PC-3 (cell line): Measurements from ENCODE around the gene ASPRV1. TPM values are rescaled to one million over a fixed set of nuclear protein-coding genes. Genes with fewer than 3 reads are reported as not detected.
"Not testable (repeated sequence)": the region's sequence is repeated elsewhere in the genome, so short reads cannot be mapped to it uniquely, and the experiment has no call there.

Experiments
- ATAC-seq: fragments of 200-7000 bp; cut with Tn5 transposase; 2 replicates; pipeline ENCODE4 v1.9.1; 2020; ENCODE audit warnings: mild to moderate bottlenecking, moderate library complexity
- BruUV-seq: library from RNA; stranded (reverse); fragments of 400-500 nt; replicated peaks from 2 replicates; lab custom pipeline; 2021; lab: Mats Ljungman, UMichigan
- CTCF ChIA-PET: fragments of 300-600 bp; sonication (Branson Sonifier 250); formaldehyde crosslinking; loops from one replicate; lab custom pipeline; 2022; ENCODE audit warnings: antibody characterized with exemption; lab: Charles Lee
- POLR2A ChIA-PET: fragments of 300-600 bp; sonication (Branson Sonifier 250); formaldehyde crosslinking; loops from one replicate; lab custom pipeline; 2022; ENCODE audit warnings: antibody characterized with exemption; ENCODE audit not compliant: unreplicated experiment; lab: Charles Lee
- DNase-seq: peaks from one replicate; pipeline ENCODE4 v3.0.0-alpha.2; 2015
- H2AFZ ChIP-seq: fragments of 300-600 bp; sonication (generic); 2 replicates; pipeline ENCODE4 v1.6.0; 2016; ENCODE audit warnings: antibody characterized with exemption, low read length
- H3F3A ChIP-seq: fragments of 300-600 bp; sonication (generic); one replicate; pipeline ENCODE4 v1.6.0; 2017; ENCODE audit warnings: antibody characterized with exemption, low read length, control low read depth, mild to moderate bottlenecking; ENCODE audit not compliant: unreplicated experiment
- H3K27ac ChIP-seq: fragments of 300-600 bp; sonication (generic); 2 replicates; pipeline ENCODE4 v1.5.1; 2016; ENCODE audit warnings: mild to moderate bottlenecking, low read length
- H3K27me3 ChIP-seq: fragments of 300-600 bp; sonication (generic); 2 replicates; pipeline ENCODE4 v1.6.1; 2016; ENCODE audit warnings: low read length, mixed read lengths
- H3K36me3 ChIP-seq: fragments of 300-600 bp; sonication (generic); 2 replicates; pipeline ENCODE4 v1.6.1; 2016; ENCODE audit warnings: low read depth, mixed run types, low read length, mixed read lengths
- H3K4me1 ChIP-seq: fragments of 300-600 bp; sonication (generic); 2 replicates; pipeline ENCODE4 v1.5.1; 2016; ENCODE audit warnings: low read length; ENCODE audit not compliant: insufficient read depth
- H3K4me2 ChIP-seq: fragments of 300-600 bp; sonication (generic); 2 replicates; pipeline ENCODE4 v1.6.0; 2016; ENCODE audit warnings: low read length
- H3K4me3 ChIP-seq: fragments of 300-600 bp; sonication (generic); 2 replicates; pipeline ENCODE4 v1.5.1; 2016; ENCODE audit warnings: mild to moderate bottlenecking, low read length, mixed read lengths
- H3K79me2 ChIP-seq: fragments of 300-600 bp; sonication (generic); 2 replicates; pipeline ENCODE4 v1.6.1; 2017; ENCODE audit warnings: low read length, mixed read lengths
- H3K9ac ChIP-seq: fragments of 300-600 bp; sonication (generic); 2 replicates; pipeline ENCODE4 v1.6.0; 2016; ENCODE audit warnings: mild to moderate bottlenecking, low read length
- H3K9me2 ChIP-seq: fragments of 300-600 bp; sonication (generic); replicated peaks from 2 replicates; pipeline ENCODE4 v1.6.1; 2016; ENCODE audit warnings: mixed run types, low read length, mixed read lengths
- H3K9me3 ChIP-seq: fragments of 300-600 bp; sonication (generic); 2 replicates; pipeline ENCODE4 v1.6.1; 2016; ENCODE audit warnings: low read length, mixed read lengths
- H4K20me1 ChIP-seq: fragments of 300-600 bp; sonication (generic); 2 replicates; pipeline ENCODE4 v1.6.1; 2016; ENCODE audit warnings: low read length, mixed read lengths
- CTCF ChIP-seq: fragments of 300-600 bp; sonication (generic); conservative IDR thresholded peaks from 2 replicates; pipeline ENCODE4 v1.5.1; 2017; ENCODE audit warnings: antibody characterized with exemption, low read depth, mild to moderate bottlenecking, low read length
- EZH2 ChIP-seq: fragments of 300-600 bp; sonication (generic); IDR thresholded peaks from one replicate; pipeline ENCODE4 v1.6.1; 2017; ENCODE audit warnings: antibody characterized with exemption, mild to moderate bottlenecking, low read length; ENCODE audit not compliant: unreplicated experiment
- EZH2phosphoT487 ChIP-seq: fragments of 300-600 bp; sonication (generic); IDR thresholded peaks from 2 replicates; pipeline ENCODE4 v1.6.1; 2018; ENCODE audit warnings: mild to moderate bottlenecking, antibody characterized with exemption, low read length, borderline replicate concordance
- intact Hi-C: fragments of 100-400 bp; cut with micrococcal nuclease; formaldehyde crosslinking; loops from 2 replicates; pipeline ENCODE4 v1.9.0; 2023
- total RNA-seq: library from RNA; depleted of rRNA; stranded (reverse); fragments of >200 nt; gene quantifications from 2 replicates; pipeline ENCODE4 v1.2.3, GENCODE V29; 2014

ASPRV1 gene
- total RNA-seq, 1 experiment from 2014 or later: not detected

- Histone ChIP-seq H3K79me2 (no peaks in the 10 kb centered on the region), H3F3A (no peaks in the 10 kb centered on the region), H3K4me3 (no peak overlapping the region), H3K4me2 (no peak overlapping the region), H4K20me1 (no peaks in the 10 kb centered on the region), H3K27me3 (no peaks in the 10 kb centered on the region), H3K27ac (no peak overlapping the region), H3K9ac (no peak overlapping the region), H3K9me3 (no peaks in the 10 kb centered on the region), H3K36me3 (no peaks in the 10 kb centered on the region), H2AFZ (no peak overlapping the region), H3K4me1 (peaks cover 8% of the 10 kb centered on the region), H3K9me2 (no peaks in the 10 kb centered on the region)
- ChIA-PET CTCF (no interaction called here), POLR2A (no interaction called here)
- BruUV-seq: no TSS peak
- TF ChIP-seq CTCF (no peak), EZH2phosphoT487 (no peak), EZH2 (no peak)
- intact Hi-C loops: no loop called here
- DNase-seq (no peak), ATAC-seq (no peak)
Observed at GRCh38 chr2:69952336-69953115, 8.9 kb downstream of the ASPRV1 start.

GRCh38 chr2:69950671-69951070, 10.8 kb downstream of the ASPRV1 start:
- H3K27ac ChIP-seq, H3F3A ChIP-seq, POLR2A ChIA-PET, H3K9me3 ChIP-seq, H3K9me2 ChIP-seq, H3K9ac ChIP-seq, BruUV-seq, ATAC-seq, H3K4me3 ChIP-seq, H4K20me1 ChIP-seq, H2AFZ ChIP-seq, CTCF ChIA-PET, H3K36me3 ChIP-seq, H3K4me2 ChIP-seq, H3K27me3 ChIP-seq, DNase-seq, intact Hi-C loops, H3K79me2 ChIP-seq: not testable (repeated sequence)
- H3K4me1 ChIP-seq: peaks cover 26% of the 10 kb centered on the region

GRCh38 chr2:69950241-69950640, 11.2 kb downstream of the ASPRV1 start:
- BruUV-seq: no TSS peak
- Histone ChIP-seq H3K4me2 (no peak overlapping the region), H3K36me3 (no peaks in the 10 kb centered on the region), H3K9ac (no peak overlapping the region), H3K4me3 (no peak overlapping the region), H3K79me2 (no peaks in the 10 kb centered on the region), H3K27me3 (no peaks in the 10 kb centered on the region), H3K27ac (no peak overlapping the region), H4K20me1 (no peaks in the 10 kb centered on the region), H3F3A (peaks cover 12% of the 10 kb centered on the region), H3K4me1 (peaks cover 31% of the 10 kb centered on the region), H3K9me3 (no peaks in the 10 kb centered on the region), H3K9me2 (no peaks in the 10 kb centered on the region), H2AFZ (no peak overlapping the region)
- intact Hi-C loops: no loop called here
- no peak for DNase-seq
- no peak for ATAC-seq
- POLR2A ChIA-PET: no interaction called here
- CTCF ChIA-PET: no interaction called here
- TF ChIP-seq EZH2 (no peak), EZH2phosphoT487 (no peak), CTCF (no peak)
